Neural progenitor cell (in vitro differentiated cells): ENCODE measurements around the gene LILRA1. TPM values are rescaled to one million over a fixed set of nuclear protein-coding genes. Genes with fewer than 3 reads are reported as not detected.

ENCODE experiments used
- DNase-seq: peaks from one replicate; pipeline ENCODE4 v3.0.0-alpha.2; 2016; ENCODE audit warnings: low spot score
- H2AFZ ChIP-seq: fragments of 200-600 bp; sonication (generic); replicated peaks from 2 replicates; pipeline ENCODE4 v1.6.1; 2016; ENCODE audit warnings: antibody characterized with exemption
- H3F3A ChIP-seq: fragments of 200-600 bp; sonication (generic); 2 replicates; pipeline ENCODE4 v1.6.1; 2016; ENCODE audit warnings: antibody characterized with exemption, low read depth
- H3K27ac ChIP-seq: fragments of 200-600 bp; sonication (generic); 2 replicates; pipeline ENCODE4 v1.5.1; 2016; ENCODE audit warnings: mild to moderate bottlenecking
- H3K27me3 ChIP-seq: fragments of 200-600 bp; sonication (generic); 2 replicates; pipeline ENCODE4 v1.6.1; 2016; ENCODE audit warnings: mild to moderate bottlenecking, moderate library complexity
- H3K36me3 ChIP-seq: fragments of 200-600 bp; sonication (generic); 2 replicates; pipeline ENCODE4 v1.5.1; 2016
- H3K4me1 ChIP-seq: fragments of 200-600 bp; sonication (generic); 2 replicates; pipeline ENCODE4 v1.6.1; 2016; ENCODE audit warnings: mixed run types
- H3K4me2 ChIP-seq: fragments of 200-600 bp; sonication (generic); 2 replicates; pipeline ENCODE4 v1.6.1; 2016
- H3K4me3 ChIP-seq: fragments of 200-600 bp; sonication (generic); 2 replicates; pipeline ENCODE4 v1.5.1; 2016
- H3K79me2 ChIP-seq: fragments of 200-600 bp; sonication (generic); 2 replicates; pipeline ENCODE4 v1.6.1; 2016; ENCODE audit warnings: low read depth
- H3K9ac ChIP-seq: fragments of 200-600 bp; sonication (generic); 2 replicates; pipeline ENCODE4 v1.6.1; 2016
- H3K9me3 ChIP-seq: fragments of 200-600 bp; sonication (generic); 2 replicates; pipeline ENCODE4 v1.5.1; 2016; ENCODE audit warnings: low read depth
- H4K20me1 ChIP-seq: fragments of 200-600 bp; sonication (generic); 2 replicates; pipeline ENCODE4 v1.6.1; 2016; ENCODE audit warnings: low read depth
- H3K27ac Mint-ChIP-seq: 3 replicates; pipeline ENCODE4 v1.8.0; 2021; ENCODE audit warnings: mixed read lengths
- H3K27me3 Mint-ChIP-seq: 2 replicates; pipeline ENCODE4 v1.8.0; 2022; ENCODE audit warnings: low read depth, mild to moderate bottlenecking, inconsistent platforms, moderate library complexity, mixed read lengths; ENCODE audit not compliant: insufficient read depth
- H3K36me3 Mint-ChIP-seq: 3 replicates; pipeline ENCODE4 v1.8.0; 2021; ENCODE audit warnings: mixed read lengths
- H3K4me1 Mint-ChIP-seq: 3 replicates; pipeline ENCODE4 v1.8.0; 2021; ENCODE audit warnings: mixed read lengths
- H3K4me3 Mint-ChIP-seq: 3 replicates; pipeline ENCODE4 v1.8.0; 2021; ENCODE audit warnings: mild to moderate bottlenecking, moderate library complexity, mixed read lengths
- H3K9me3 Mint-ChIP-seq: 3 replicates; pipeline ENCODE4 v1.8.0; 2020; ENCODE audit warnings: mixed read lengths
- CTCF ChIP-seq: fragments of 200-600 bp; sonication (generic); IDR thresholded peaks from 2 replicates; pipeline ENCODE4 v1.5.1; 2017; ENCODE audit warnings: antibody characterized with exemption, mild to moderate bottlenecking
- EZH2 ChIP-seq: fragments of 200-600 bp; sonication (generic); IDR thresholded peaks from 2 replicates; pipeline ENCODE4 v1.6.1; 2017; ENCODE audit warnings: antibody characterized with exemption, mild to moderate bottlenecking, moderate library complexity
- EZH2phosphoT487 ChIP-seq: fragments of 200-600 bp; sonication (generic); IDR thresholded peaks from 2 replicates; pipeline ENCODE4 v1.6.1; 2017; ENCODE audit warnings: antibody characterized with exemption
- total RNA-seq: library from RNA; depleted of rRNA; stranded (reverse); fragments of >200 nt; gene quantifications from 2 replicates; pipeline ENCODE4 v1.2.3, GENCODE V29; 2015; ENCODE audit warnings: low replicate concordance

The LILRA1 gene
- total RNA-seq, 1 donor from 2014 or later = not detected

- Histone ChIP-seq H3K36me3 (no peaks in the 10 kb centered on the region), H3K4me3 (no peak overlapping the region), H3F3A (no peaks in the 10 kb centered on the region), H4K20me1 (no peaks in the 10 kb centered on the region), H3K27ac (no peak overlapping the region), H3K9me3 (no peaks in the 10 kb centered on the region), H3K9ac (no peak overlapping the region), H3K27me3 (no peaks in the 10 kb centered on the region), H2AFZ (no peak overlapping the region), H3K4me2 (no peak overlapping the region), H3K79me2 (no peaks in the 10 kb centered on the region), H3K4me1 (no peaks in the 10 kb centered on the region)
- DNase-seq = no peak
- Mint-ChIP-seq H3K4me1 (no peaks in the 10 kb centered on the region), H3K27ac (no peak overlapping the region), H3K9me3 (peaks cover 24% of the 10 kb centered on the region), H3K4me3 (no peak overlapping the region), H3K27me3 (peaks cover 2% of the 10 kb centered on the region), H3K36me3 (no peaks in the 10 kb centered on the region)
- TF ChIP-seq EZH2 = no peak
- no peak for TF ChIP-seq EZH2phosphoT487
- TF ChIP-seq CTCF = no peak
Measured at GRCh38 chr19:54554896-54555295, 38.5 kb upstream of the LILRA1 start.

GRCh38 chr19:54556194-54556593 is 37.2 kb upstream of the LILRA1 start:
- H3K36me3 Mint-ChIP-seq = no peaks in the 10 kb centered on the region

GRCh38 chr19:54558339-54558738 is 35.1 kb upstream of the LILRA1 start:
- Histone ChIP-seq H2AFZ (no peak overlapping the region), H3K9ac (no peak overlapping the region), H3K4me2 (no peak overlapping the region), H3K4me1 (no peaks in the 10 kb centered on the region), H3F3A (no peaks in the 10 kb centered on the region), H3K27me3 (no peaks in the 10 kb centered on the region), H4K20me1 (no peaks in the 10 kb centered on the region), H3K4me3 (no peak overlapping the region), H3K27ac (no peak overlapping the region), H3K79me2 (no peaks in the 10 kb centered on the region), H3K9me3 (peaks cover 5% of the 10 kb centered on the region), H3K36me3 (no peaks in the 10 kb centered on the region)
- Mint-ChIP-seq H3K27me3 (peaks cover 2% of the 10 kb centered on the region), H3K36me3 (no peaks in the 10 kb centered on the region), H3K9me3 (peaks cover 14% of the 10 kb centered on the region), H3K4me3 (no peak overlapping the region), H3K4me1 (no peaks in the 10 kb centered on the region), H3K27ac (no peak overlapping the region)
- DNase-seq = no peak
- no peak for TF ChIP-seq CTCF
- no peak for TF ChIP-seq EZH2phosphoT487
- no peak for TF ChIP-seq EZH2

More at GRCh38 chr19:54556194-54556593, 37.2 kb upstream of the LILRA1 start:
- Mint-ChIP-seq H3K27me3 (peaks cover 2% of the 10 kb centered on the region), H3K9me3 (peaks cover 20% of the 10 kb centered on the region), H3K27ac (no peak overlapping the region), H3K4me3 (no peak overlapping the region), H3K4me1 (no peaks in the 10 kb centered on the region)
- no peaks in the 10 kb centered on the region for H3K27me3 ChIP-seq
- H3K9me3 ChIP-seq = no peaks in the 10 kb centered on the region
- no peaks in the 10 kb centered on the region for H3K79me2 ChIP-seq
- no peak overlapping the region for H3K4me2 ChIP-seq
- H3K36me3 ChIP-seq = no peaks in the 10 kb centered on the region
- H3K9ac ChIP-seq = no peak overlapping the region
- H3K27ac ChIP-seq = no peak overlapping the region
- H3K4me3 ChIP-seq = no peak overlapping the region
- no peaks in the 10 kb centered on the region for H3F3A ChIP-seq
- H4K20me1 ChIP-seq = no peaks in the 10 kb centered on the region
- H2AFZ ChIP-seq = no peak overlapping the region
- TF ChIP-seq EZH2 (no peak), EZH2phosphoT487 (no peak), CTCF (no peak)
- no peak for DNase-seq
- H3K4me1 ChIP-seq = no peaks in the 10 kb centered on the region
